B cell (primary cell): ENCODE measurements around the gene HLX.

Source experiments
- EZH2 ChIP-seq: IDR thresholded peaks from 2 replicates; pipeline ENCODE4 v1.6.1; 2012; ENCODE audit warnings: borderline replicate concordance, low read depth, mild to moderate bottlenecking, moderate library complexity, low read length; ENCODE audit not compliant: insufficient read depth, poor library complexity, severe bottlenecking
- TF ChIP-seq, protein P1 (sequence below): fragments of 200-600 bp; IDR thresholded peaks from one replicate; pipeline ENCODE4 v1.8.0; 2022; ENCODE audit warnings: antibody characterized with exemption, mild to moderate bottlenecking

DNA sequence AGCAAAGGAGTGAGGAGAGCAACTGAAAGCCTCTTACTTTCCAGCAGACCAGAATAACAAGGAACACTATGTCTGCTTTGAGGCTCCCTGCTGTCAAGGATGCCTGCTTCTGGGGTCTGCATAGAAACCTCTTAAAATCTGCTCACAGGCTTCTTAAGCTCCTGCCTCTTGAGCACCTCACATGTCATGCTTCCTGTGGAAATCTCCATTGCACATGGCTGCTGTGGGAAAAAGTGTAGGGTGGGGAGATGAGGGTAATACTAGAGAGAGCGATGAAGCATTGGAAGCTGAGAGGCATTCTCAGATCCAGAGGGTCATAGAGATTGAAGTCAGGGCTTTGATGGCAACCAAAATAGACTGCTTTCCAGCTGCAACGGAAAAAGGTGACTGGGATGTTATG, 6.2 kb upstream of the HLX start:
- TF ChIP-seq EZH2 = no peak
- TF ChIP-seq, protein P1, sequence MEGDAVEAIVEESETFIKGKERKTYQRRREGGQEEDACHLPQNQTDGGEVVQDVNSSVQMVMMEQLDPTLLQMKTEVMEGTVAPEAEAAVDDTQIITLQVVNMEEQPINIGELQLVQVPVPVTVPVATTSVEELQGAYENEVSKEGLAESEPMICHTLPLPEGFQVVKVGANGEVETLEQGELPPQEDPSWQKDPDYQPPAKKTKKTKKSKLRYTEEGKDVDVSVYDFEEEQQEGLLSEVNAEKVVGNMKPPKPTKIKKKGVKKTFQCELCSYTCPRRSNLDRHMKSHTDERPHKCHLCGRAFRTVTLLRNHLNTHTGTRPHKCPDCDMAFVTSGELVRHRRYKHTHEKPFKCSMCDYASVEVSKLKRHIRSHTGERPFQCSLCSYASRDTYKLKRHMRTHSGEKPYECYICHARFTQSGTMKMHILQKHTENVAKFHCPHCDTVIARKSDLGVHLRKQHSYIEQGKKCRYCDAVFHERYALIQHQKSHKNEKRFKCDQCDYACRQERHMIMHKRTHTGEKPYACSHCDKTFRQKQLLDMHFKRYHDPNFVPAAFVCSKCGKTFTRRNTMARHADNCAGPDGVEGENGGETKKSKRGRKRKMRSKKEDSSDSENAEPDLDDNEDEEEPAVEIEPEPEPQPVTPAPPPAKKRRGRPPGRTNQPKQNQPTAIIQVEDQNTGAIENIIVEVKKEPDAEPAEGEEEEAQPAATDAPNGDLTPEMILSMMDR = no peak
